Measurements from ENCODE around the gene ACBD3.

DNA sequence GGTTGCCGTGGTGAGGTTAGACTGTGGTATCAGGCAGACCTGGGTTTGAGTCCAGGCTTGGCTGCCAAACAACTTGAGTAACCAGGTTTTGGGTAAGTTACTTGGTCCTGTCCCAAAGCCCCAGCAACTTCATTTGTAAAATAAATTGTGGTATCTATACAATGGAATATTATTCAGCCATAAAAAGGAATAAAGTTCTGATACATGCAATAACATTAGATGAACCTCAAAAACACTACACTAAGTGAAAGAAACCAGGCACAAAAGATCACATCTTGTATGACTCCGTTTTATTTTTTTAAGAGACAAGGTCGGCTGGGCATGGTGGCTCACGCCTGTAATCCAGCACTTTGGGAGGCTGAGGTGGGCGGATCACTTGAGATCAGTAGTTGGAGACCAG lies 20.5 kb upstream of the ACBD3 start:
- TF ChIP-seq POLR2A (IDR thresholded peaks at IDR 0.05) (no peak), CTCF (IDR thresholded peaks at IDR 0.05) (no peak)

All from body of pancreas (tissue), 4 donors.